ENCODE measurements around the gene PROM2.
"Not testable (repeated sequence)": the region's sequence is repeated elsewhere in the genome, so short reads cannot be mapped to it uniquely, and the experiment has no call there.

Gene PROM2

DNA sequence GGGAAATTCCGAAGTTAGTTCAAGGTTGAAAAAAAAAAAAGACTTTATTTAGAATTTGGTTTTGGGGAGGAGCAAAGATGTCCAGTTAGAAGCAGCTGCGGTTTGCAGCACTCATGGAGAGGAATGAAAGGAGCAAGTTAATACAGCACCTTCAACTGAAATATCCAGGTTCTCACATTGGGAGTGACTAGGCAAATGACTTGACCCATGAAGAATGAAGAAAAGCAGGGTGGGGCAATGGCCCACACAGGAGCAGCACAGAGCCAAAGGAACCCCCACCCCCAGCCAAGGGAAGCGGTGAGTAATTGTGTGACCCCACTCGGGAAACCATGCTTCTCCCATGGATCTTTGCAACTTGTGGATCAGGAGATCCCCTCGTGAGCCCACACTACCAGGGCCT lies 34.2 kb upstream of the PROM2 start:
- TF ChIP-seq, protein P1, sequence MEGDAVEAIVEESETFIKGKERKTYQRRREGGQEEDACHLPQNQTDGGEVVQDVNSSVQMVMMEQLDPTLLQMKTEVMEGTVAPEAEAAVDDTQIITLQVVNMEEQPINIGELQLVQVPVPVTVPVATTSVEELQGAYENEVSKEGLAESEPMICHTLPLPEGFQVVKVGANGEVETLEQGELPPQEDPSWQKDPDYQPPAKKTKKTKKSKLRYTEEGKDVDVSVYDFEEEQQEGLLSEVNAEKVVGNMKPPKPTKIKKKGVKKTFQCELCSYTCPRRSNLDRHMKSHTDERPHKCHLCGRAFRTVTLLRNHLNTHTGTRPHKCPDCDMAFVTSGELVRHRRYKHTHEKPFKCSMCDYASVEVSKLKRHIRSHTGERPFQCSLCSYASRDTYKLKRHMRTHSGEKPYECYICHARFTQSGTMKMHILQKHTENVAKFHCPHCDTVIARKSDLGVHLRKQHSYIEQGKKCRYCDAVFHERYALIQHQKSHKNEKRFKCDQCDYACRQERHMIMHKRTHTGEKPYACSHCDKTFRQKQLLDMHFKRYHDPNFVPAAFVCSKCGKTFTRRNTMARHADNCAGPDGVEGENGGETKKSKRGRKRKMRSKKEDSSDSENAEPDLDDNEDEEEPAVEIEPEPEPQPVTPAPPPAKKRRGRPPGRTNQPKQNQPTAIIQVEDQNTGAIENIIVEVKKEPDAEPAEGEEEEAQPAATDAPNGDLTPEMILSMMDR (IDR thresholded peaks at IDR 0.05; ENCODE audit: extremely low read depth, missing control alignments): no peak
- no peak for DNase-seq (ENCODE audit: low spot score)

- DNase-seq (ENCODE audit: low spot score): no peak
- TF ChIP-seq, protein P1 (IDR thresholded peaks at IDR 0.05; ENCODE audit: extremely low read depth, missing control alignments): no peak
Measured at GRCh38 chr2:95240556-95240955, 33.7 kb upstream of the PROM2 start.

- DNase-seq (ENCODE audit: low spot score): not testable (repeated sequence)
Measured at GRCh38 chr2:95242084-95242483, 32.2 kb upstream of the PROM2 start.

DNA sequence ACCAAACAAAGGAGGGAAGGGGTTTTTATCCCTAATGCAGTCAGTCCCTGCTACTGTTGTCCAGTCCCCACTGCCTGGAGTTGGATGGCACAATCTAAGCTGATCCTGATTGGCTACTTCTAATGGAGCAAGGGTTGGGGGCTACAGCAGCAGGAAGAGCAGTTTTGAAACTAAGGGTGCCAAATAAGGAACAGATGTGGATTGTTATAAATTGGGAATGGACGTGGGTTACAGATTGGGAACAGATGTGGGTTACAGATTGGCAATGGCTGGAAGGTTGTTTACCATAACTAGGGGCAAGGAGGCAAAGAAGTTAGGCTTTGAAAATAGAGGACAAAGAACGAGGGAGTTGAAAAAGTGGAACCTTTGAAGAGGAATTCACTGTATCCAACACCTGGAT lies 16.0 kb upstream of the PROM2 start:
- TF ChIP-seq, protein P1 (IDR thresholded peaks at IDR 0.05; ENCODE audit: extremely low read depth, missing control alignments): no peak
- no peak for DNase-seq (ENCODE audit: low spot score)

- DNase-seq (ENCODE audit: low spot score): no peak
- TF ChIP-seq, protein P1 (IDR thresholded peaks at IDR 0.05; ENCODE audit: extremely low read depth, missing control alignments): no peak
Measured at GRCh38 chr2:95260028-95261023, 13.9 kb upstream of the PROM2 start.

- TF ChIP-seq, protein P1 (IDR thresholded peaks at IDR 0.05; ENCODE audit: extremely low read depth, missing control alignments): no peak
- no peak for DNase-seq (ENCODE audit: low spot score)
Measured at GRCh38 chr2:95261602-95262001, 12.6 kb upstream of the PROM2 start.

DNA sequence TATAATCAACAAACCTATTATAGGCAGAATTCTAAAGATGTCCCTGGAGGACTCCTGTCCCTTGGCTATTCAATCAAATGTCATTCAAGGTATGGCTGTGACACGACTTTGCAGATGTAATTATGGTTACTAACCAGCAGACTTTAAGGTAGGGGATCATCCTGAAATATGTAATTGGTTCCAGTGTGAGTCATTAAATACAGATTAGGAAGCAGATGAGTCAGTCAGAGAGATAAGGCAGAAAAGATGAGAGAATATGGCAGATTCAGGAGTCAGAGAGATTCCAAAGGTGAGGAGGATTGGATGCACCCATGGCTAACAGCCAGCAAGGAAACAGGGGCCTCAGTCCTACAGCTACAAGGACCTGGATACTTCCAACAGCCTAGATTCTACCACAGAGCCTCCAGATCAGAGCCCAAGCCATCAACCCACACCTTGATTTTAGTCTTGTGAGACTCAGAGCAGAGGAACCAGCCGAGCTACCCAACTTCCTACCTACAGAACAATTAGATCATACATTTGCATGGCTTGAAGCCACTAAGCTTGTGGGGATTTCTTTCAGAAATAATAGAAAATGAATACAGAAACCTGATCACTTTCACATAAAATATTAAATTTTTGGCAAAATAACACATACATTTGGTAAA lies 11.2 kb upstream of the PROM2 start:
- TF ChIP-seq, protein P1 (IDR thresholded peaks at IDR 0.05; ENCODE audit: extremely low read depth, missing control alignments): no peak
- DNase-seq (ENCODE audit: low spot score): no peak

Data from GM20000 (cell line).